ENCODE results near the gene VTI1A.

GRCh38 chr10:112579578-112579977 is 132.6 kb downstream of the VTI1A start:
- TF ChIP-seq POLR2A (IDR thresholded peaks at IDR 0.05; ENCODE audit: low read depth, low read length) (no peak), POLR2AphosphoS5 (IDR thresholded peaks at IDR 0.05; ENCODE audit: low read depth, low read length) (no peak)

Data from GM12892 (cell line).